GM12873 (cell line): Measurements from ENCODE around the gene ABCC6.

ENCODE experiments used
- CTCF ChIP-seq: IDR thresholded peaks from 2 replicates; pipeline ENCODE4 v1.5.1; 2012; ENCODE audit warnings: low read depth, mild to moderate bottlenecking, moderate library complexity, low read length, control low read depth; ENCODE audit not compliant: insufficient read depth; ENCODE audit errors: missing control alignments

ABCC6 gene

GRCh38 chr16:16163109-16163508 is 60.2 kb downstream of the ABCC6 start:
- no peak for TF ChIP-seq CTCF

GRCh38 chr16:16162591-16162990 is 60.7 kb downstream of the ABCC6 start:
- no peak for TF ChIP-seq CTCF

- TF ChIP-seq CTCF: no peak
These were observed 62.0 kb downstream of the ABCC6 start for GRCh38 chr16:16161319-16161718.

GRCh38 chr16:16159662-16160061 is 63.6 kb downstream of the ABCC6 start:
- TF ChIP-seq CTCF: no peak

- no peak for TF ChIP-seq CTCF
These were observed 64.4 kb downstream of the ABCC6 start for GRCh38 chr16:16158741-16159374.

GRCh38 chr16:16158082-16158658 is 65.1 kb downstream of the ABCC6 start:
- TF ChIP-seq CTCF: no peak

- TF ChIP-seq CTCF: no peak
These were observed 66.1 kb downstream of the ABCC6 start for GRCh38 chr16:16157166-16157565.
